Mesendoderm (in vitro differentiated cells): ENCODE results near the gene IST1.

Source experiments
- DNase-seq: peaks from one replicate; pipeline ENCODE4 v3.0.0; 2013
- H2AK5ac ChIP-seq: 2 replicates; pipeline ENCODE4 v1.6.1; 2013; ENCODE audit warnings: low read length, inconsistent platforms
- H2BK120ac ChIP-seq: 2 replicates; pipeline ENCODE4 v1.6.1; 2013; ENCODE audit warnings: low read depth, mild to moderate bottlenecking, low read length, moderate library complexity, mixed read lengths
- H2BK15ac ChIP-seq: replicated peaks from 2 replicates; pipeline ENCODE4 v1.6.1; 2013; ENCODE audit warnings: low read depth, mild to moderate bottlenecking, moderate library complexity
- H2BK5ac ChIP-seq: 2 replicates; pipeline ENCODE4 v1.6.1; 2013; ENCODE audit warnings: low read length, inconsistent platforms
- H3K18ac ChIP-seq: 2 replicates; pipeline ENCODE4 v1.6.1; 2013; ENCODE audit warnings: mild to moderate bottlenecking, low read length, mixed read lengths
- H3K23ac ChIP-seq: one replicate; pipeline ENCODE4 v1.6.1; 2013; ENCODE audit warnings: low read length
- H3K27ac ChIP-seq: 2 replicates; pipeline ENCODE4 v1.5.1; 2013; ENCODE audit warnings: low read depth, mild to moderate bottlenecking, inconsistent platforms, low read length, moderate library complexity
- H3K27me3 ChIP-seq: 2 replicates; pipeline ENCODE4 v1.6.1; 2013; ENCODE audit warnings: low read length, control low read depth, mild to moderate bottlenecking, inconsistent platforms; ENCODE audit not compliant: insufficient read depth, poor library complexity
- H3K36me3 ChIP-seq: 2 replicates; pipeline ENCODE4 v1.6.1; 2013; ENCODE audit warnings: low read length, inconsistent platforms; ENCODE audit not compliant: control insufficient read depth, insufficient read depth
- H3K4ac ChIP-seq: one replicate; pipeline ENCODE4 v1.6.1; 2013; ENCODE audit warnings: low read depth, mild to moderate bottlenecking, low read length, moderate library complexity
- H3K4me1 ChIP-seq: 2 replicates; pipeline ENCODE4 v1.6.1; 2013; ENCODE audit warnings: low read depth, low read length, inconsistent platforms; ENCODE audit not compliant: control insufficient read depth
- H3K4me2 ChIP-seq: 2 replicates; pipeline ENCODE4 v1.6.1; 2013; ENCODE audit warnings: low read length
- H3K4me3 ChIP-seq: 2 replicates; pipeline ENCODE4 v1.5.1; 2013; ENCODE audit warnings: mild to moderate bottlenecking, low read length
- H3K56ac ChIP-seq: one replicate; pipeline ENCODE4 v1.6.1; 2013; ENCODE audit warnings: low read length
- H3K79me1 ChIP-seq: 2 replicates; pipeline ENCODE4 v1.6.1; 2013; ENCODE audit warnings: low read length, inconsistent platforms
- H3K79me2 ChIP-seq: 2 replicates; pipeline ENCODE4 v1.6.1; 2013; ENCODE audit warnings: mild to moderate bottlenecking, low read length; ENCODE audit not compliant: control insufficient read depth, insufficient read depth
- H3K9ac ChIP-seq: 2 replicates; pipeline ENCODE4 v1.6.1; 2013; ENCODE audit warnings: low read length, inconsistent platforms
- H4K5ac ChIP-seq: one replicate; pipeline ENCODE4 v1.6.1; 2013; ENCODE audit warnings: low read length
- H4K8ac ChIP-seq: one replicate; pipeline ENCODE4 v1.6.1; 2013; ENCODE audit warnings: low read depth, mild to moderate bottlenecking, control low read depth, low read length, moderate library complexity
- WGBS: extraction: QIAGEN DNeasy Blood & Tissue Kit; methylation state at CpG from one replicate; pipeline ENCODE4 v1.1.7; 2013; ENCODE audit warnings: low lambda C conversion rate, missing lambda C conversion rate; ENCODE audit not compliant: insufficient coverage; ENCODE audit errors: extremely low coverage; 5-methylcytosine and 5-hydroxymethylcytosine counted together

IST1 gene

GRCh38 chr16:71867939-71868338 lies 27.4 kb upstream of the IST1 start:
- H2AK5ac ChIP-seq, result no peak overlapping the region
- WGBS, result no CpG with 5 or more reads among the region's 3 CpGs
- no peak overlapping the region for H3K23ac ChIP-seq
- peaks cover 3% of the 10 kb centered on the region for H3K36me3 ChIP-seq
- no peak overlapping the region for H3K9ac ChIP-seq
- H3K4me3 ChIP-seq, result no peak overlapping the region
- H3K4me1 ChIP-seq, result no peaks in the 10 kb centered on the region
- H2BK15ac ChIP-seq, result no peak overlapping the region
- no peak overlapping the region for H4K5ac ChIP-seq
- H3K27me3 ChIP-seq, result no peaks in the 10 kb centered on the region
- no peak overlapping the region for H2BK5ac ChIP-seq
- no peak overlapping the region for H3K56ac ChIP-seq
- DNase-seq, result peak; percentile 45
- H3K79me1 ChIP-seq, result no peaks in the 10 kb centered on the region
- H3K18ac ChIP-seq, result no peak overlapping the region
- no peak overlapping the region for H4K8ac ChIP-seq
- no peak overlapping the region for H3K4ac ChIP-seq
- no peaks in the 10 kb centered on the region for H3K79me2 ChIP-seq
- H3K27ac ChIP-seq, result no peak overlapping the region
- H2BK120ac ChIP-seq, result no peak overlapping the region
- no peak overlapping the region for H3K4me2 ChIP-seq

GRCh38 chr16:71869089-71869488 lies 26.2 kb upstream of the IST1 start:
- H4K8ac ChIP-seq, result no peak overlapping the region
- no peak for DNase-seq
- no peaks in the 10 kb centered on the region for H3K27me3 ChIP-seq
- no peak overlapping the region for H3K23ac ChIP-seq
- H4K5ac ChIP-seq, result no peak overlapping the region
- no peak overlapping the region for H2BK5ac ChIP-seq
- no peak overlapping the region for H3K4me3 ChIP-seq
- no peak overlapping the region for H3K4ac ChIP-seq
- no peaks in the 10 kb centered on the region for H3K79me2 ChIP-seq
- no peak overlapping the region for H3K18ac ChIP-seq
- H3K27ac ChIP-seq, result no peak overlapping the region
- H3K4me2 ChIP-seq, result no peak overlapping the region
- WGBS, result no CpG with 5 or more reads among the region's 1 CpG
- no peaks in the 10 kb centered on the region for H3K4me1 ChIP-seq
- no peak overlapping the region for H2BK15ac ChIP-seq
- H3K56ac ChIP-seq, result no peak overlapping the region
- no peak overlapping the region for H2AK5ac ChIP-seq
- H3K79me1 ChIP-seq, result no peaks in the 10 kb centered on the region
- peaks cover 3% of the 10 kb centered on the region for H3K36me3 ChIP-seq
- no peak overlapping the region for H3K9ac ChIP-seq
- no peak overlapping the region for H2BK120ac ChIP-seq

- no peak overlapping the region for H2BK120ac ChIP-seq
- no peaks in the 10 kb centered on the region for H3K79me1 ChIP-seq
- H3K4me3 ChIP-seq, result no peak overlapping the region
- no peak for DNase-seq
- H3K4me2 ChIP-seq, result no peak overlapping the region
- H2BK15ac ChIP-seq, result no peak overlapping the region
- H3K79me2 ChIP-seq, result no peaks in the 10 kb centered on the region
- no peak overlapping the region for H3K4ac ChIP-seq
- H3K27me3 ChIP-seq, result no peaks in the 10 kb centered on the region
- no CpG with 5 or more reads among the region's 2 CpGs for WGBS
- no peak overlapping the region for H3K18ac ChIP-seq
- H3K36me3 ChIP-seq, result peaks cover under 1% of the 10 kb centered on the region
- H4K8ac ChIP-seq, result no peak overlapping the region
- no peak overlapping the region for H3K9ac ChIP-seq
- H3K27ac ChIP-seq, result no peak overlapping the region
- no peak overlapping the region for H3K56ac ChIP-seq
- no peak overlapping the region for H2AK5ac ChIP-seq
- H2BK5ac ChIP-seq, result no peak overlapping the region
- no peak overlapping the region for H4K5ac ChIP-seq
- H3K4me1 ChIP-seq, result no peaks in the 10 kb centered on the region
- H3K23ac ChIP-seq, result no peak overlapping the region
Measured at GRCh38 chr16:71870818-71871217, 24.5 kb upstream of the IST1 start.

GRCh38 chr16:71873199-71873598 lies 22.1 kb upstream of the IST1 start:
- no peak overlapping the region for H4K8ac ChIP-seq
- no peak overlapping the region for H3K27ac ChIP-seq
- H3K4ac ChIP-seq, result no peak overlapping the region
- no peak overlapping the region for H2AK5ac ChIP-seq
- no peaks in the 10 kb centered on the region for H3K79me1 ChIP-seq
- no peaks in the 10 kb centered on the region for H3K79me2 ChIP-seq
- H3K18ac ChIP-seq, result no peak overlapping the region
- no peaks in the 10 kb centered on the region for H3K27me3 ChIP-seq
- no peak overlapping the region for H3K4me2 ChIP-seq
- no peak overlapping the region for H3K56ac ChIP-seq
- no peak overlapping the region for H4K5ac ChIP-seq
- no peak overlapping the region for H3K4me3 ChIP-seq
- H3K23ac ChIP-seq, result no peak overlapping the region
- no CpG with 5 or more reads among the region's 4 CpGs for WGBS
- no peak for DNase-seq
- H2BK15ac ChIP-seq, result no peak overlapping the region
- no peak overlapping the region for H2BK5ac ChIP-seq
- no peak overlapping the region for H3K9ac ChIP-seq
- H2BK120ac ChIP-seq, result no peak overlapping the region
- peaks cover 3% of the 10 kb centered on the region for H3K36me3 ChIP-seq
- no peaks in the 10 kb centered on the region for H3K4me1 ChIP-seq

GRCh38 chr16:71878911-71879310 lies 16.4 kb upstream of the IST1 start:
- no peak for DNase-seq
- Histone ChIP-seq H3K27me3 (no peaks in the 10 kb centered on the region), H4K5ac (no peak overlapping the region), H3K4me3 (no peak overlapping the region), H3K27ac (no peak overlapping the region), H3K36me3 (peaks cover 3% of the 10 kb centered on the region), H2BK5ac (no peak overlapping the region), H3K9ac (no peak overlapping the region), H3K4me2 (no peak overlapping the region), H3K4ac (no peak overlapping the region), H3K4me1 (peaks cover 6% of the 10 kb centered on the region), H3K79me2 (no peaks in the 10 kb centered on the region), H3K79me1 (peaks cover 2% of the 10 kb centered on the region), H2BK120ac (no peak overlapping the region), H3K23ac (no peak overlapping the region), H4K8ac (no peak overlapping the region), H2AK5ac (no peak overlapping the region), H3K56ac (no peak overlapping the region), H3K18ac (no peak overlapping the region), H2BK15ac (no peak overlapping the region)
- no CpG with 5 or more reads among the region's 4 CpGs for WGBS

GRCh38 chr16:71880176-71880575 lies 15.2 kb upstream of the IST1 start:
- no peak overlapping the region for H3K4ac ChIP-seq
- H3K4me1 ChIP-seq, result peaks cover 8% of the 10 kb centered on the region
- no peak for DNase-seq
- no peak overlapping the region for H3K18ac ChIP-seq
- H3K27ac ChIP-seq, result no peak overlapping the region
- no peak overlapping the region for H2BK120ac ChIP-seq
- H3K23ac ChIP-seq, result no peak overlapping the region
- no peak overlapping the region for H2AK5ac ChIP-seq
- H2BK15ac ChIP-seq, result no peak overlapping the region
- no CpG with 5 or more reads among the region's 4 CpGs for WGBS
- H3K27me3 ChIP-seq, result no peaks in the 10 kb centered on the region
- no peak overlapping the region for H3K4me2 ChIP-seq
- no peak overlapping the region for H2BK5ac ChIP-seq
- no peak overlapping the region for H3K56ac ChIP-seq
- no peak overlapping the region for H3K4me3 ChIP-seq
- H3K36me3 ChIP-seq, result peaks cover 3% of the 10 kb centered on the region
- H3K79me2 ChIP-seq, result no peaks in the 10 kb centered on the region
- H3K9ac ChIP-seq, result no peak overlapping the region
- H4K8ac ChIP-seq, result no peak overlapping the region
- H3K79me1 ChIP-seq, result peaks cover 2% of the 10 kb centered on the region
- H4K5ac ChIP-seq, result no peak overlapping the region
